ENCODE measurements around the gene CTH. TPM values are rescaled to one million over a fixed set of nuclear protein-coding genes. Genes with fewer than 3 reads are reported as not detected.
"Not testable (repeated sequence)": the region's sequence is repeated elsewhere in the genome, so short reads cannot be mapped to it uniquely, and the experiment has no call there.

The CTH gene
- total RNA-seq, 1 donor from 2014 or later, result 4.3 TPM

GRCh38 chr1:70409136-70409535 lies 1.9 kb upstream of the CTH start:
- no peak for TF ChIP-seq CTCF (IDR thresholded peaks at IDR 0.05)

DNA sequence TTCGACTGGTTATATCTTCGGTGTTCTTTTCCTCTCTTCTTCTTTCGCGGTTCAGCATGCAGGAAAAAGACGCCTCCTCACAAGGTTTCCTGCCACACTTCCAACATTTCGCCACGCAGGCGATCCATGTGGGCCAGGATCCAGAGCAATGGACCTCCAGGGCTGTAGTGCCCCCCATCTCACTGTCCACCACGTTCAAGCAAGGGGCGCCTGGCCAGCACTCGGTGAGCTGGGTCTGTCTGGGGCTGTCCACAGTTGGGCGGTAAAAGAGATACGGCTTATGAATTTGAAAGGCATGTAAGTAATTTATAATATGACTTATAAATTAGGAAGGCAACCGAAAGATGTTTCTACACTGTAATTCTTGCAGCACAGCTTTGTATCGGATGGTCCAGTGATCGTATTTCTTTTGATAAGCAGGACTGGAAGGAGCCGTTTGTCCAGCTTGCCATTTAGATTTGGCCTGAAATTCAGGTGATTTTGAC lies 334 bp downstream of the CTH start:
- ATAC-seq (ENCODE audit: low read depth) (no peak), DNase-seq (no peak)
- H3K36me3 Mint-ChIP-seq (ENCODE audit: low read depth), result peaks cover 7% of the 10 kb centered on the region

More at GRCh38 chr1:70409136-70409535, 1.9 kb upstream of the CTH start:
- H3K4me1 Mint-ChIP-seq, result peaks cover 26% of the 10 kb centered on the region
- H3K27me3 Mint-ChIP-seq, result peaks cover 18% of the 10 kb centered on the region
- ChIA-PET CTCF (no interaction called here), POLR2A (interaction anchor here (3.9 kb wide), 1 partner anchor 55 kb away, joined by 83 read pairs; the partner anchor contains the start of gene ANKRD13C)
- DNase-seq (no peak), ATAC-seq (ENCODE audit: low read depth) (no peak)
- H3K27ac Mint-ChIP-seq, result no peak overlapping the region
- no peak overlapping the region for H3K4me3 Mint-ChIP-seq
- intact Hi-C loops (cut with micrococcal nuclease), result no loop called here
- H3K9me3 Mint-ChIP-seq, result no peaks in the 10 kb centered on the region
- peaks cover 7% of the 10 kb centered on the region for H3K36me3 Mint-ChIP-seq (ENCODE audit: low read depth)

DNA sequence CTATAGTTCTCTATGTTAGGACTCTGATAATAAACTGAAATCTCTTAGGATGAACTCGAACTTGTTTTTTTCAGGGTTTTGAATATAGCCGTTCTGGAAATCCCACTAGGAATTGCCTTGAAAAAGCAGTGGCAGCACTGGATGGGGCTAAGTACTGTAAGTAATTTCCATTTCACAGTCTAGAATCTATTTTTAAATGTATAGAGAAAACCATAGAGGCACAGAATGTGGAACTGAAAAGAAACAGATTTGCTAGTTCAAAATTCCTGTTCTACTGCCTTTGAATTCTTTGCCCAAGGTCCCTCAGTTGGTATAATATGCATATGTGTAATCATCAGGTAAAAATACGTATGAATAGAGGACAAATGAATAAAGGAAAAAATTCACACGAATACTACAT lies 4.8 kb downstream of the CTH start:
- DNase-seq (no peak), ATAC-seq (ENCODE audit: low read depth) (no peak)
- intact Hi-C loops (cut with micrococcal nuclease), result no loop called here
- Mint-ChIP-seq H3K36me3 (ENCODE audit: low read depth) (peaks cover 10% of the 10 kb centered on the region), H3K4me1 (peaks cover 19% of the 10 kb centered on the region), H3K27ac (no peak overlapping the region), H3K27me3 (no peaks in the 10 kb centered on the region), H3K4me3 (no peak overlapping the region), H3K9me3 (no peaks in the 10 kb centered on the region)
- no peak for TF ChIP-seq CTCF (IDR thresholded peaks at IDR 0.05)
- ChIA-PET POLR2A (no interaction called here), CTCF (no interaction called here)

More for the DNA sequence above, 334 bp downstream of the CTH start:
- ChIA-PET POLR2A (interaction anchor here (0.6 to 3.9 kb wide), 9 partner anchors 10 to 669 kb away, joined by 3 to 83 read pairs (median 5); partner anchors contain the start of genes ANKRD13C, LRRC40, SRSF11 and ZRANB2), CTCF (interaction anchor here (2.0 kb wide), 1 partner anchor 57 kb away, joined by 7 read pairs; the partner anchor contains the start of gene ANKRD13C)
- peak overlapping the region; percentile 98 for H3K27ac Mint-ChIP-seq
- H3K27me3 Mint-ChIP-seq, result peaks cover 5% of the 10 kb centered on the region
- peak overlapping the region; percentile 95 for H3K4me3 Mint-ChIP-seq
- no peak for TF ChIP-seq CTCF (IDR thresholded peaks at IDR 0.05)
- H3K9me3 Mint-ChIP-seq, result no peaks in the 10 kb centered on the region
- peaks cover 26% of the 10 kb centered on the region for H3K4me1 Mint-ChIP-seq
- intact Hi-C loops (cut with micrococcal nuclease), result loop anchor here (1.0 kb wide), 2 partner anchors 206 to 670 kb away; partner anchors contain the start of genes LRRC40 and ZRANB2

- H3K27me3 Mint-ChIP-seq; ATAC-seq (ENCODE audit: low read depth); H3K4me1 Mint-ChIP-seq; DNase-seq; CTCF ChIA-PET; H3K4me3 Mint-ChIP-seq; H3K9me3 Mint-ChIP-seq; POLR2A ChIA-PET; H3K27ac Mint-ChIP-seq; intact Hi-C loops (cut with micrococcal nuclease): not testable (repeated sequence)
- peaks cover 19% of the 10 kb centered on the region for H3K36me3 Mint-ChIP-seq (ENCODE audit: low read depth)
Measured at GRCh38 chr1:70418973-70419734, 8.1 kb downstream of the CTH start.

- CTCF ChIA-PET, result no interaction called here
- Mint-ChIP-seq H3K27me3 (no peaks in the 10 kb centered on the region), H3K4me1 (no peaks in the 10 kb centered on the region), H3K36me3 (ENCODE audit: low read depth) (peaks cover 22% of the 10 kb centered on the region), H3K9me3 (no peaks in the 10 kb centered on the region), H3K4me3 (no peak overlapping the region), H3K27ac (no peak overlapping the region)
- DNase-seq (no peak), ATAC-seq (ENCODE audit: low read depth) (no peak)
- POLR2A ChIA-PET, result no interaction called here
- no peak for TF ChIP-seq CTCF (IDR thresholded peaks at IDR 0.05)
- intact Hi-C loops (cut with micrococcal nuclease), result no loop called here
Measured at GRCh38 chr1:70420320-70420719, 9.3 kb downstream of the CTH start.
